Stimulated activated CD8-positive, alpha-beta memory T cell treated with anti-CD3 and anti-CD28 coated beads, Interleukin-4, amount 100 ng/mL, for 1 hour (primary cell): ENCODE data around the gene MSANTD2.

ENCODE experiments used
- DNase-seq, 2 donors: peaks; one replicate each; pipeline ENCODE4 v3.0.0-alpha.2; 2020; ENCODE audit warnings: low read depth in 2 of 2, low spot score in 1 of 2

Gene MSANTD2

GRCh38 chr11:124754710-124755109, 45.5 kb downstream of the MSANTD2 start:
- no peak for DNase-seq

DNA sequence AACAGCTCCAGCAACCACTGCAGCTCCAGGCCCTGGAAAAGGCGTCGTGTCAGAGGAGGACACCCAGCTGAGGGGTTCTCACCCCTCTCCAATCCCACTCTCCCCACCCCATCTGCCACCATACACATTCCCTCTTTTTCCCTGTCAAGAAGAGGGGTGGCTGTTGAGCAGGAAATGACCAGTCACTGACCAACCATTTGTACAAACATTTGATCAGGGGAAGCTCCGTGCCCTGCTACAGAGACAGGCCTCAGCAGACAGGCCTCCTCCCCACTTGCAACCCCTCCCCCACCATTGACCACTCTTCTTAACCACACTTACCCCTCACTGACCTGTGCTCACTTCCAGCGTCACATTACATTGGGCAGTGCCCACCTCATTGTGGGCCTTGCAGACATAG, 45.9 kb downstream of the MSANTD2 start:
- DNase-seq: no peak

DNA sequence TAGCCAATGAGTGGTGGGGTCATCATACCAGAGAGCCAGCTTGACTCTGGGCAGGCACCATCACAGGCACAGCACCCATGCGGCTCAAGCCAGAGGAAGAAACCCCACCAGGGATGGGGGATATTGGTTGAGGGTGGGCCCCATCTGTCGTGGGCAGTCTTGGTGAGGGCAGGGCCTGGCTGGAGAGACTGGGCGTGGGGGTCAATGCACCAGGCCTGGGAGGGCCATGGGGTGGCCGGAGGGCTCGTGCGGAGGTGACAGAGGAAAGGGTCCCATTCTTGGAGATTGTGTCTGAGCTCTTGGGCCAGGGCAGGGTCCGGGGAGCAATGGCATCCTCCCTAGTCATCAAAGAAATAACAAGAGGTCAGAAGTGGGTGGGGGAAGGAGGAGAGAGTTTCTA, 46.6 kb downstream of the MSANTD2 start:
- DNase-seq: no peak

DNA sequence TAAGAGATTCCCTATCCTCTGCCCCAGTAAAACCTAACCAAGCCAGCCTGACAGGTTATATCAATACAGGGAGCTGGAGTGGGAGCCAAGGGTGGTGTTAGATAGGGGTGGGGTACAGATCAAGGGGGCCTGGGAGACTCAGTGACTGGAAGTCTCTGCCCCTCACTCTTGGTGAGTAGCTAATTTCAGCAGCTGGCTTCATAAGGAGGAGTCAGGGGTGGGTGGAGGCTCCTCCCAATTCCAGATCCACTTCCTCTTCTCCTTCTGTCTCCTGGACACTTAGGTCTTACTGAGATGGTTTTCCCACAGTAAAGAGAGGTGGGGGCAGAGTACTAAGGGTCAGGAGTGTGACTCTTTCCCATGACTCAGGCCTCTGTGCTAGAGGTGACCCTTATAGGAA, 47.0 kb downstream of the MSANTD2 start:
- DNase-seq: no peak

DNA sequence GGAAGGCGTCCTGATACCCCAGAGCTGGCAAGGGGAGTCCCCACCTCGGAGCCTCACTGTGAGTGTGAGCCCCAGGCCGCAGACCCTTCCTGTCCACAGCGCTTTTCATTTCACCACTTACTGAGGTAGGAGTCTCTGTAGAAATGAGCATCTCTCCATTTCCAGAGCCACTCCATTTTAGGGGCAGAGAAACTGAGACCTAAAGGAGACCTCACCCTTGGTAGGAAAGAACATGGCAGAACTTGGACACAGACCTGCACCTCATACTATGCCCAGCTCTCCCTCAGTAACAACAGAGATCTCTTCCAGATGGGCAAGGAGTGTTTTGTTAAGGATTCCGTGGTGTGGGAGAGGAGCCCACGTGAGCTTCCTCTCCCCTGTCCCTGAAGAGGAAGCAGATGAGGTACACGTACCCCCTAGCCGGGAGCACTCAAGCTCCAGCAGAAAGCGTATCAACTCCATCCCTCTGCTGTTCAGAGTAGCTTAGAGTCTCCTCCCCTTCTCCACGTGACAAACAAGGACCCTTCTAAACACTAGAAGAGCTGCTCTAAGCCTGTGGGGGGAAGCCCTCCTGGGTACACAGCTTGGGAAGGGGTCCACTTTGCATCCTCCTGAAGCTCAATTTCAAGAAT, 47.6 kb downstream of the MSANTD2 start:
- no peak for DNase-seq

- DNase-seq: no peak
Measured at GRCh38 chr11:124751741-124752470, 48.3 kb downstream of the MSANTD2 start, which contains the start of gene VSIG2. Gene VSIG2 (minus strand): TSS chr11:124752255. CDS start chr11:124752137, 118 bp downstream.

GRCh38 chr11:124751391-124751740, 48.8 kb downstream of the MSANTD2 start:
- no peak for DNase-seq

DNA sequence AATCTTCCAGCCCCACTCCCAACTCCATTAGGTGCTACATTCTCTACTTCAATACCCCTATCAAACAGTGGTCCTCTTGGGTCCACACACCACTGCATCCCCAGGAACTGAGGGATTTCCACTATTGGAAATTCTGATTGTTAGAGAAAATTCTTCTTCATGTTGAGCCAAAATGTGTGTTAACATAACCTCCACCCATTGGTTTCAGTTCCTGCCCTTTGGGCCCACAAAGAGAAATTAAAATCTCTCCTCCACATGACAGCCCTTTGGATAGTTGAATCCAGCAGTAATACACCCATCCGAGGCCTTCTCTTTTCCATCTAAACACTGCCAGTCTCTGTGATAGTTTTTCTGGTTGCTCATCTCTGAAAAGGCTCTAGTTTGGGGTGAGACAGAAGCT, 50.3 kb downstream of the MSANTD2 start:
- no peak for DNase-seq

- DNase-seq: no peak
Measured at GRCh38 chr11:124748481-124749343, 51.5 kb downstream of the MSANTD2 start.

GRCh38 chr11:124748100-124748418, 52.1 kb downstream of the MSANTD2 start:
- DNase-seq: no peak

- no peak for DNase-seq
Measured at GRCh38 chr11:124747406-124748099, 52.7 kb downstream of the MSANTD2 start.

DNA sequence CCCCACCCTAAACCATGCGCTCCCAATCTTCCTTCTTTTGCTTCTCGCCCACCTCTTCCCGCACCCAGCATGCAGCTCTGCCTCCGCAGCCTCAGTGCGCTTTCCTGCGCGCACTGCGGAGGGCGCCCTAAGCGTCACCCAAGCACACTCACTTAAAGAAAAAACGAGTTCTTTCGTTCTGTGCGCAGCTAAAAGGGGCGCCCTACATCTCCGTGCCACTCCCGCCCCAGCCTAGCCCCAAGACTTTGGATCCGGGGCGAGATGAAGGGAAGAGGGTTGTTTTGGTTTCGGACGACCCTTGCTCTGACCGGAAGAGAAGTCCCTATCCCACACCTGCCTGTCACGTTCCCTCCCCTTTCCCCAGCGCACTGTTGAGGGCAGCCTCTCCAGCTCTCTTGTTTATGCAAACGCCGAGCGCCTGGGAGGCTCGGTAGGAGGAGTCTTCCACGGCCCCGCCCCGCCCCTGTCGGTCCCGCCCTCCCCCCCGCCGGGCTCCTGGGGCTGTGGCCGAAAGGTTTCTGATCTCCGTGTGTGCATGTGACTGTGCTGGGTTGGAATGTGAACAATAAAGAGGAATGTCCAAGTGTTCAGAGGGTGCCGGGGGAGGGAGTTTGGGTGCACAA, 53.5 kb downstream of the MSANTD2 start:
- peak in 1 of 2 donors; percentile 60 for DNase-seq

DNA sequence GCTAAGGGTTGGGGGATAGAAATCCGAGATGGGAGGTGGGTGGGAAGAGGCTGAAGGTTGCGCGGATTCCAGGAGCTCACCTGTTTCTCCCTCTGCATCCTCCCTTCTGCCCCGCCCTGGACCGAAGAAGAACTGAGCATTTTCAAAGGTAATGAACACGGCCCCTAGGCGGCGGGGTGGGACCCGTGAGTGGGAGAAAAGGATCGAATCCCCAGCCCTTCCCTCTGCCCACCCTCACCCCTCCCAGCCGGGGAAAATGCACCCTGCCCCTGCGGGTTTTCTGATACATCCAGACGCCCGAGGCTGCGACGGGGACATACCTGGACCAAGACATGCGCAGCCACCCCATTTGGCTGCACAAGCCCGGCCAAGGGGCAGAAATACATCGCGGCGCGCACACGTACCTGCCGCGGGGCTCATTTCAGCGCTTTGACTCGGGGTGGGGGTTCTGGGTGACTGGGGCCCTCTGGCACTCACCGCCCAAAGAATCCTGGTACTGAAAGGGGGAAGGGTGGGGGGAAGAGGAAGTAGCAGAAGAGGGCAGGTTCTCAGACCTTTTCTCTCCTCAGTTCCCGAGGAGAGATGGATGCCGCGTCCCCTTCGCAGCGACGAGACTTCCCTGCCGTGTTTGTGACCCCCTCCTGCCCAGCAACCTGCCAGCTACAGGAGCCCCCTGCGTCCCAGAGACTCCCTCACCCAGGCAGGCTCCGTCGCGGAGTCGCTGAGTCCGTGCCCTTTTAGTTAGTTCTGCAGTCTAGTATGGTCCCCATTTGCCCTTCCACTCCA, 54.2 kb downstream of the MSANTD2 start:
- no peak for DNase-seq

DNA sequence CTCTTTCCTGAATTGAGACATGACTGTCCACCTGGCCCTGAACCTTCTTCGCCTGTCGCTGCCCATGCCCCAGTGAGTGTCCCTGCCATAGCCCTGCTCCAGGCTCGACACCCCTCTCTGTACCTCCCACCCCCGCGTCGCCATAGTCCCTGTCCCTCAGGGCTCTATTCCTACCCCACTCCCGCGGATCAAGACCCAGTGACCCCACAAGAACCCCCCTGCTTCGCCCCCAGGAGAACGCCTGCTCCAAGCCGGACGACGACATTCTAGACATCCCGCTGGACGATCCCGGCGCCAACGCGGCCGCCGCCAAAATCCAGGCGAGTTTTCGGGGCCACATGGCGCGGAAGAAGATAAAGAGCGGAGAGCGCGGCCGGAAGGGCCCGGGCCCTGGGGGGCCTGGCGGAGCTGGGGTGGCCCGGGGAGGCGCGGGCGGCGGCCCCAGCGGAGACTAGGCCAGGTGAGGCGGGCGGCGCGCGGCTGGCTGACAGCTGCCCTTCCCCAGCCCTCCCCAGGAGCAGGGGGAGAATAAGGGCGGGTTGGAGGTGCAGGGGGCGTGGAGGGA, 54.9 kb downstream of the MSANTD2 start:
- no peak for DNase-seq

- no peak for DNase-seq
Measured at GRCh38 chr11:124743050-124743449, 57.2 kb downstream of the MSANTD2 start.

- no peak for DNase-seq
Measured at GRCh38 chr11:124742555-124742954, 57.7 kb downstream of the MSANTD2 start.

DNA sequence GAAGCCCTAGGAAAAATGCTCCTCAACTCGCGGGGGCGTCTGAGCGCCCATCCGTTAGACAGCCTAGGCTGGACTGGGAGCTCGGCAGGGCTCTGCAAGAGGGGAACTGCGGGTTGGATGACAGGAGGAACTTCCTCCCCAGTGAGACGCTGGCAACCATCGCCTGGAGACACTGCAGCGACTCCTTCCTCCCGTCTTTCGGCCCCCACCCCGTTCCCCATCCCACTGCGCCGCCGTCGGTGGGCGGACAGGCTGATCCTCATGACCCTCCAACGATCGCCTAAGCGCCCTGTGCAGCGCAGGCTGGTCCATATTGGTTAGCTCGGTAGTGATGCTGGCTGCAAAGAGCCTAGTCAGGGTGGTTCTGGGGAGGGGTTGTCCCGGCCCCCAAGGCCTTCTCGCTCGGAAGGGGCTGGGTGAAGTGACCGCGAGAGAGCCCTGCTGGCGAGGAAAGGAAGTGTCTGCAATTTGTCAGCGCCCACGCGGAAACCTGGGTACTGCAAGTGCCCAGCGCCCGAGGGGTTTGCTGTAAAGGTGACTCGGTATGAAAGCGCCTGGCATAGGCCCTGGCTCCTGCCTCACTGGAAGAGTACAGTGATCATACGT, 59.8 kb downstream of the MSANTD2 start:
- no peak for DNase-seq

- DNase-seq: peak; percentile 59 to 66
Measured at GRCh38 chr11:124739479-124740276, 60.5 kb downstream of the MSANTD2 start, which contains the start of gene NRGN. Gene NRGN (plus strand): TSS chr11:124739942. CDS start chr11:124740085, 143 bp downstream.
